Fibroblast of lung (primary cell): ENCODE data around the gene RCSD1. TPM values are rescaled to one million over a fixed set of nuclear protein-coding genes. Genes with fewer than 3 reads are reported as not detected.

Experiments
- DNase-seq, 2 donors: peaks; one replicate each; pipeline versions ENCODE4 v3.0.0 to v3.0.0-alpha.2; 2010; ENCODE audit warnings: low read depth in 2 of 2
- H2AFZ ChIP-seq: 2 replicates; pipeline ENCODE4 v1.5.1; 2012; ENCODE audit warnings: low read length, control low read depth, inconsistent platforms
- H3K27ac ChIP-seq: 2 replicates; pipeline ENCODE4 v1.5.1; 2011; ENCODE audit warnings: low read length, control low read depth; ENCODE audit not compliant: insufficient read depth
- H3K27me3 ChIP-seq: 2 replicates; pipeline ENCODE4 v1.5.1; 2011; ENCODE audit warnings: mild to moderate bottlenecking, low read length; ENCODE audit not compliant: control insufficient read depth, insufficient read depth
- H3K36me3 ChIP-seq: 2 replicates; pipeline ENCODE4 v1.5.1; 2011; ENCODE audit warnings: low read length; ENCODE audit not compliant: control insufficient read depth, insufficient read depth
- H3K4me1 ChIP-seq: 2 replicates; pipeline ENCODE4 v1.5.1; 2011; ENCODE audit warnings: low read length; ENCODE audit not compliant: control insufficient read depth, insufficient read depth; ENCODE audit errors: extremely low read depth
- H3K4me2 ChIP-seq: 2 replicates; pipeline ENCODE4 v1.5.1; 2011; ENCODE audit warnings: low read length, control low read depth; ENCODE audit not compliant: insufficient read depth; ENCODE audit errors: extremely low read depth
- H3K4me3 ChIP-seq, 4 experiments: fragments of 200-600 bp in 1 of 4; sonication (generic) in 1 of 4; replicated peaks in 1 of 4; 2 replicates each; pipeline ENCODE4 v1.5.1; 2011 to 2016; ENCODE audit warnings: low read length in 4 of 4, low read depth in 3 of 4, mild to moderate bottlenecking in 3 of 4, control low read depth in 2 of 4, inconsistent platforms in 1 of 4, mixed read lengths in 1 of 4; ENCODE audit not compliant: insufficient read depth in 1 of 4; ENCODE audit errors: control extremely low read depth in 1 of 4
- H3K79me2 ChIP-seq: 2 replicates; pipeline ENCODE4 v1.5.1; 2012; ENCODE audit warnings: mild to moderate bottlenecking, low read length, inconsistent platforms; ENCODE audit not compliant: control insufficient read depth, insufficient read depth
- H3K9ac ChIP-seq: 2 replicates; pipeline ENCODE4 v1.5.1; 2011; ENCODE audit warnings: mild to moderate bottlenecking, low read length, control low read depth; ENCODE audit not compliant: insufficient read depth
- H3K9me3 ChIP-seq: 2 replicates; pipeline ENCODE4 v1.5.1; 2012; ENCODE audit warnings: low read depth, low read length; ENCODE audit not compliant: control insufficient read depth, insufficient read depth
- H4K20me1 ChIP-seq: 2 replicates; pipeline ENCODE4 v1.5.1; 2011; ENCODE audit warnings: low read length; ENCODE audit not compliant: control insufficient read depth, insufficient read depth; ENCODE audit errors: extremely low read depth
- CTCF ChIP-seq, 2 donors: IDR thresholded peaks in 1 of 2; conservative IDR thresholded peaks in 1 of 2; 1 replicate in 1 of 2; 2 replicates in 1 of 2; pipeline ENCODE4 v1.5.1; 2011 to 2012; ENCODE audit warnings: low read length in 2 of 2, control low read depth in 1 of 2, inconsistent platforms in 1 of 2, low read depth in 1 of 2, mild to moderate bottlenecking in 1 of 2
- EZH2 ChIP-seq: IDR thresholded peaks from 2 replicates; pipeline ENCODE4 v1.5.1; 2012; ENCODE audit warnings: low read length, control low read depth, mild to moderate bottlenecking; ENCODE audit errors: missing control alignments
- polyA plus RNA-seq, 2 donors: library from polyadenylated mRNA; depleted of rRNA in 1 of 2; stranded (reverse) in 1 of 2; unstranded in 1 of 2; fragments of >200 nt; gene quantifications; 2 replicates each; pipeline ENCODE4 v1.2.1, GENCODE V29; 2011 to 2012; ENCODE audit warnings: missing spikeins in 1 of 2
- total RNA-seq: library from RNA; depleted of rRNA; stranded (reverse); fragments of >200 nt; gene quantifications from 2 replicates; pipeline ENCODE4 v1.2.1, GENCODE V29; 2014

Gene RCSD1
- total and polyA plus RNA-seq, 2 donors (not counting 1 experiment from before 2014, with no cell fraction given): under 0.01 to 4.1 TPM

GRCh38 chr1:167734227-167734626 is 104.2 kb downstream of the RCSD1 start:
- Histone ChIP-seq H3K27ac (no peak overlapping the region), H3K27me3 (no peaks in the 10 kb centered on the region), H4K20me1 (peaks cover 3% of the 10 kb centered on the region), H3K4me3 (no peak overlapping the region), H3K4me1 (peaks cover 2% of the 10 kb centered on the region), H3K9me3 (no peaks in the 10 kb centered on the region), H3K36me3 (no peaks in the 10 kb centered on the region), H3K4me2 (no peak overlapping the region), H3K79me2 (peaks cover 46% of the 10 kb centered on the region), H3K9ac (no peak overlapping the region), H2AFZ (no peak overlapping the region)
- TF ChIP-seq EZH2 (no peak), CTCF (conservative IDR thresholded peaks at IDR 0.05 in 1 of 2, IDR thresholded peaks at IDR 0.05 in 1 of 2; ENCODE audit: low read depth in 1 of 2, low read length in 2 of 2) (no peak)
- no peak for DNase-seq

- Histone ChIP-seq H4K20me1 (peaks cover 3% of the 10 kb centered on the region), H3K79me2 (peaks cover 49% of the 10 kb centered on the region), H3K9me3 (no peaks in the 10 kb centered on the region), H3K4me2 (no peak overlapping the region), H3K27me3 (no peaks in the 10 kb centered on the region), H3K4me3 (no peak overlapping the region), H3K4me1 (peaks cover 2% of the 10 kb centered on the region), H3K9ac (no peak overlapping the region), H2AFZ (no peak overlapping the region), H3K27ac (no peak overlapping the region), H3K36me3 (no peaks in the 10 kb centered on the region)
- no peak for DNase-seq
- TF ChIP-seq EZH2 (no peak), CTCF (conservative IDR thresholded peaks at IDR 0.05 in 1 of 2, IDR thresholded peaks at IDR 0.05 in 1 of 2; ENCODE audit: low read depth in 1 of 2, low read length in 2 of 2) (no peak)
Measured at GRCh38 chr1:167734841-167735240, 104.8 kb downstream of the RCSD1 start.

GRCh38 chr1:167737169-167737568 is 107.1 kb downstream of the RCSD1 start:
- no peak for TF ChIP-seq EZH2
- TF ChIP-seq CTCF (conservative IDR thresholded peaks at IDR 0.05 in 1 of 2, IDR thresholded peaks at IDR 0.05 in 1 of 2; ENCODE audit: low read depth in 1 of 2, low read length in 2 of 2): no peak
- peaks cover 3% of the 10 kb centered on the region for H4K20me1 ChIP-seq

More at GRCh38 chr1:167737169-167737568, 107.1 kb downstream of the RCSD1 start:
- no peak overlapping the region for H3K4me2 ChIP-seq
- no peaks in the 10 kb centered on the region for H3K27me3 ChIP-seq
- H3K4me1 ChIP-seq: no peaks in the 10 kb centered on the region
- H3K4me3 ChIP-seq: no peak overlapping the region
- no peaks in the 10 kb centered on the region for H3K36me3 ChIP-seq
- no peak overlapping the region for H2AFZ ChIP-seq
- no peak overlapping the region for H3K27ac ChIP-seq
- H3K9me3 ChIP-seq: no peaks in the 10 kb centered on the region
- peaks cover 46% of the 10 kb centered on the region for H3K79me2 ChIP-seq
- DNase-seq: no peak
- H3K9ac ChIP-seq: no peak overlapping the region
